Fibroblast of mammary gland (primary cell): ENCODE measurements around the gene KCNK5.

ENCODE experiments used
- DNase-seq: peaks from one replicate; pipeline ENCODE4 v3.0.0-alpha.2; 2010; ENCODE audit warnings: low read depth
- H3K4me3 ChIP-seq: 2 replicates; pipeline ENCODE4 v1.5.1; 2011; ENCODE audit warnings: low read depth, mild to moderate bottlenecking, low read length, moderate library complexity; ENCODE audit not compliant: control insufficient read depth
- CTCF ChIP-seq: conservative IDR thresholded peaks from 2 replicates; pipeline ENCODE4 v1.5.1; 2011; ENCODE audit warnings: low read depth, low read length, inconsistent platforms; ENCODE audit not compliant: control insufficient read depth, insufficient read depth

The KCNK5 gene

GRCh38 chr6:39167321-39167720 lies 62.0 kb downstream of the KCNK5 start:
- DNase-seq, result no peak
- no peak overlapping the region for H3K4me3 ChIP-seq
- TF ChIP-seq CTCF, result no peak

- TF ChIP-seq CTCF, result no peak
- no peak for DNase-seq
- H3K4me3 ChIP-seq, result no peak overlapping the region
These were observed 62.4 kb downstream of the KCNK5 start for GRCh38 chr6:39166912-39167290.

GRCh38 chr6:39166189-39166911 lies 62.9 kb downstream of the KCNK5 start:
- TF ChIP-seq CTCF, result peak; percentile 75
- no peak overlapping the region for H3K4me3 ChIP-seq
- DNase-seq, result peak; percentile 48

GRCh38 chr6:39157511-39157910 lies 71.8 kb downstream of the KCNK5 start:
- TF ChIP-seq CTCF, result no peak
- DNase-seq, result no peak
- H3K4me3 ChIP-seq, result no peak overlapping the region

GRCh38 chr6:39156801-39157200 lies 72.5 kb downstream of the KCNK5 start:
- H3K4me3 ChIP-seq, result no peak overlapping the region
- no peak for DNase-seq
- TF ChIP-seq CTCF, result no peak

GRCh38 chr6:39154705-39155104 lies 74.6 kb downstream of the KCNK5 start:
- TF ChIP-seq CTCF, result no peak
- no peak overlapping the region for H3K4me3 ChIP-seq
- DNase-seq, result no peak
